Bronchial epithelial cell (primary cell): ENCODE measurements around the gene ERCC6L2. TPM values are rescaled to one million over a fixed set of nuclear protein-coding genes. Genes with fewer than 3 reads are reported as not detected.

Experiments
- DNase-seq: peaks from one replicate; pipeline ENCODE4 v3.0.0-alpha.2; 2010; ENCODE audit warnings: low read depth
- FAIRE-seq: peaks from 2 replicates; lab custom pipeline; 2011; peaks lifted over from hg19 to GRCh38; lab: Jason Lieb, UNC
- H3K27me3 ChIP-seq: 2 replicates; pipeline ENCODE4 v1.5.1; 2011; ENCODE audit warnings: low read length; ENCODE audit not compliant: control insufficient read depth, insufficient read depth
- H3K36me3 ChIP-seq: 2 replicates; pipeline ENCODE4 v1.5.1; 2011; ENCODE audit warnings: low read length; ENCODE audit not compliant: control insufficient read depth, insufficient read depth
- H3K4me3 ChIP-seq: 2 replicates; pipeline ENCODE4 v1.5.1; 2011; ENCODE audit warnings: mild to moderate bottlenecking, low read depth, low read length, control low read depth
- CTCF ChIP-seq: IDR thresholded peaks from 2 replicates; pipeline ENCODE4 v1.5.1; 2011; ENCODE audit warnings: mild to moderate bottlenecking, moderate library complexity, low read length, control low read depth, inconsistent platforms; ENCODE audit not compliant: insufficient read depth, severe bottlenecking
- total RNA-seq: library from RNA; depleted of rRNA; stranded (reverse); fragments of >200 nt; gene quantifications from 2 replicates; pipeline ENCODE4 v1.2.1, GENCODE V29; 2014

ERCC6L2 gene
- total RNA-seq, 1 donor from 2014 or later, result 33.4 TPM

DNA sequence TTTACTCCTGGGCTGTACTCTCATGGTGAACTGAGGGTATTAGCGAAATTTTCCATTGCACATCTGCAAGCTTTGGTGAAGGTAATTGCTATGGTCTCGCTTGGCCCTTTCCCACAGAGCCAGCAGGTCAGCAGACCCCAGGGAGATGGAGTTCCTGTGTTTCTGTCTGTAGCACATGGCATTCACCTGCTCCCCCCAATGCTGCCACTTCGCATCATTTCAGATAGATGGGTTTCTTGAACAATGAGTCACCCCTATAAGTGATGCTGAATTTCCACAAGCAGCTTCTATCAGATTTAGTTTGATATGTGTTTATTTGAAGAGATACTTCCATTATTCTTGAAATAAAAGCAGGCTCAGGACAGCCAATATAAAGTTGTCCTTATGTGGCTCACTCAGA lies 117.8 kb downstream of the ERCC6L2 start:
- Histone ChIP-seq H3K4me3 (no peak overlapping the region), H3K27me3 (no peaks in the 10 kb centered on the region), H3K36me3 (no peaks in the 10 kb centered on the region)
- FAIRE-seq (no peak), DNase-seq (no peak)
- no peak for TF ChIP-seq CTCF

- Histone ChIP-seq H3K27me3 (no peaks in the 10 kb centered on the region), H3K4me3 (no peak overlapping the region), H3K36me3 (no peaks in the 10 kb centered on the region)
- FAIRE-seq (no peak), DNase-seq (no peak)
- TF ChIP-seq CTCF, result no peak
Measured at GRCh38 chr9:95999390-95999789, 123.9 kb downstream of the ERCC6L2 start.

GRCh38 chr9:96004379-96004778 lies 128.9 kb downstream of the ERCC6L2 start:
- Histone ChIP-seq H3K4me3 (no peak overlapping the region), H3K36me3 (peaks cover 1% of the 10 kb centered on the region), H3K27me3 (no peaks in the 10 kb centered on the region)
- FAIRE-seq, result no peak
- DNase-seq, result no peak
- no peak for TF ChIP-seq CTCF

DNA sequence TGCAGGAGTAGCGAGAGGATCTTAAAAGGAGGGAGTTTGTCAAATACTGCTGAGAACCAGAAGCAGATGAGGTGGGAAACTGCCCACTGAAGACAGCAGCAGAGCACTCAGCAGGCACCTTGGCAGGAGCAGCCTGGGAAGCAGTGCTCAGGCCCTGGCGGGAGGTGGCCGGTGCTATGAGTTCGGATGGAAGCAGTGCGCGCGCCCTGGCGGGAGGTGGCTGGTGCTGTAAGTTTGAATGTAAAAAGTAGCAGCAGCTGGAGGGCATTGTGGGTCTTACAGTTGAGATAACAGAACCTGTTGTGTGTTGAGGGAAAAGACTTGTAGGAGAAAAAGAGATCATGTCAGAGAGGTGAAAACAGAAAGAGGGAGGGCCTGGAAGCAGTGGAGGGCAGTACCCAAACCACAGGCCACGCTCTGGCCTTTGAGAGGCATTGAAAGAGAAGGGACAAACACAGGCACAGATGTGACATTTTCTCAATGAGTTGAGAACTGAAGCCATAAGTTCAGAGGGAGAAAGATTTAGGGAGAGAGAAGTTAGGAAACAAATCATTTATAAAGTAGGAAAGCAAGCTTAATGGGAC lies 130.9 kb downstream of the ERCC6L2 start:
- H3K27me3 ChIP-seq, result no peaks in the 10 kb centered on the region
- DNase-seq (no peak), FAIRE-seq (no peak)
- no peak overlapping the region for H3K4me3 ChIP-seq
- H3K36me3 ChIP-seq, result peaks cover 3% of the 10 kb centered on the region
- no peak for TF ChIP-seq CTCF

GRCh38 chr9:96006961-96007360 lies 131.5 kb downstream of the ERCC6L2 start:
- FAIRE-seq (no peak), DNase-seq (peak; percentile 11)
- Histone ChIP-seq H3K4me3 (no peak overlapping the region), H3K36me3 (peaks cover 3% of the 10 kb centered on the region), H3K27me3 (no peaks in the 10 kb centered on the region)
- TF ChIP-seq CTCF, result no peak
